ENCODE measurements around the gene KIF21A. TPM values are rescaled to one million over a fixed set of nuclear protein-coding genes. Genes with fewer than 3 reads are reported as not detected.

KIF21A gene
- total RNA-seq, 2 donors from 2014 or later = 31.9 to 40.0 TPM

GRCh38 chr12:39364196-39364595 is 78.7 kb downstream of the KIF21A start:
- intact Hi-C loops (cut with DNase I) = loop anchor here in 1 of 2 donors (10.0 kb wide), 1 partner anchor 171 kb away; no protein-coding TSS in a partner anchor
- no peak for DNase-seq
- ATAC-seq = no peak

DNA sequence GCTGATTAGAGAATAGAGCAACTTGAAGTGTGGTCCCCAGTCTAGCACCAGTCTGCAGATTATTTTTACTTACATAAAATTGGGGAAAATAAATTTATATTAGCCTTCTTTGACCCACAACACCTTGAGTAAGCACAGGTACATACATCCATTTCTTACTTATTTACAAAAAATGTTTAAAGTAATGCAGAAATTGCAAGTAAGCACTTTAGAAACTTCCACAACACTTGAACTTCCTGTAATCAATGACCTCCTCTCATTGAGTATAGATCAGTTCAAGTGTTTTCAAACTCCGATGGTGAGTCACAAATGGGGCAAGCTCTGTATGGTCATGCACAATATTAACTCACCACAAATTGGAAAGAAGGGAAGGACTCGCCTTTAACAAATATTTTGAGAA is 83.3 kb downstream of the KIF21A start:
- intact Hi-C loops (cut with DNase I) = loop anchor here in 1 of 2 donors (10.0 kb wide), 1 partner anchor 175 kb away; no protein-coding TSS in a partner anchor
- DNase-seq (no peak), ATAC-seq (no peak)

- intact Hi-C loops (cut with DNase I) = no loop called here
- no peak for DNase-seq
These were observed 85.9 kb downstream of the KIF21A start for GRCh38 chr12:39357041-39357440.

GRCh38 chr12:39355841-39356240 is 87.1 kb downstream of the KIF21A start:
- DNase-seq (no peak), ATAC-seq (no peak)
- intact Hi-C loops (cut with DNase I) = no loop called here

More at GRCh38 chr12:39357041-39357440, 85.9 kb downstream of the KIF21A start:
- ATAC-seq = no peak

DNA sequence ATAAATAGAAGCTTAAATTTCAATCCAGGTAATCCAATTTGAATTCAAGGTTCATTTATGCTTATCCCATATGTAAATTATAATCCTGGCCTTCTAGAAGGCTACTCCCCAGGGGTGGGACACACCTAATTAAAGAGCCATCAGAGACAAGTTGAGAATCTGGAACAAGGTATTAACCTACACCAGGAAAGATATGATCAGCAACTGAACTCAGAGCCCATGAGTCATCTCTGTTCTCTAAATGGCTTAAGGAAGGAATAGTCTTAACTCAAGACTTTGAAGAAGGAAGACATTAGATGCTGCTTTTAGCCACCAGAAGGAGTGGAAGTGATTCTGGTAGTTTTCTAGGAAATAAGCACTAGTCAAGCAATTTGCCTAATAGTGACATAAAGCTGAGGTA is 88.0 kb downstream of the KIF21A start:
- no peak for DNase-seq
- ATAC-seq = no peak
- intact Hi-C loops (cut with DNase I) = no loop called here

DNA sequence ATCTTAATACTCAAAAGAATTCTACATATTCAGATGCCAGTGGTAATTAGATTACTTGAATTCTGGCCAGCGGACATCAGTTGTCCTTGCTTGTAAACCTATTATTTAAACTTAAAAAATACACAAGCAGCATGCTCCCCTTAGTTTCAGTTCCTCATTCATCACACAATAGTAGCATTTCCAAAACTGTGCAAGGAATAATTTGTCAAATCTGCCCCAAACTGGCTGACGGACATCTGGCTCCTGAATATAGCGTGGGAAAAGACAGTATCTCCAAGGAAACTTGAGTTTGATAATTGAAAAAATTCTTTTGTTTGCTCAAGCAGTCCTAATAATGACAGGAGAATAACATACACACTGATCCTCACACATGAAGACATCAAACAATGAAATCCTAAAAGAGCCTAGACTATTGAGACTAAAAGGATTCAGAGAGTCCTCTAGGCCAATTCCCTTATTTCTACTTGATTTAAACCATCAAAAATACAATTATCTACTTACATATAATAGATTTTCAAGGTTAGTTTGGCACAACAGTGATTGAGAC is 90.4 kb downstream of the KIF21A start:
- ATAC-seq = no peak
- intact Hi-C loops (cut with DNase I) = no loop called here

DNA sequence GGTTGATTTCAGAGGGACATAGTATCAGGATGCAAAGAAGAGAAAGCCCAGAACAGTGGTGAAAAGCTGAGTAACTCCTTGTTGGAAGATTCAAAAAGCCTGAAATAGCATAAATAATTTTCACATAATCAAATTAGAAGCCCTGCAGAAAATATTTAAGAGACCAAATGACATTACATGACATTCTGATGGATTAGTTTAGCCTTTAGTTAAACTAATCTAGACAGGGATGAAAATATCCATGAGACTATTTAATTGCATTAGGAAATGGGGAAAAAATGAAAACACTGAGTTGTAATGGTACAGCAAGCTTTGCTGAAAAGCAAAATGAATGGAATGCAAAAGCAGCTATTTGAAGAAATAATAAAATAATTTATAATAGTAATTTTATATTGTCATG is 91.8 kb downstream of the KIF21A start:
- no peak for ATAC-seq
- DNase-seq = no peak
- intact Hi-C loops (cut with DNase I) = no loop called here

More for the DNA sequence above, 90.4 kb downstream of the KIF21A start:
- no peak for DNase-seq

DNA sequence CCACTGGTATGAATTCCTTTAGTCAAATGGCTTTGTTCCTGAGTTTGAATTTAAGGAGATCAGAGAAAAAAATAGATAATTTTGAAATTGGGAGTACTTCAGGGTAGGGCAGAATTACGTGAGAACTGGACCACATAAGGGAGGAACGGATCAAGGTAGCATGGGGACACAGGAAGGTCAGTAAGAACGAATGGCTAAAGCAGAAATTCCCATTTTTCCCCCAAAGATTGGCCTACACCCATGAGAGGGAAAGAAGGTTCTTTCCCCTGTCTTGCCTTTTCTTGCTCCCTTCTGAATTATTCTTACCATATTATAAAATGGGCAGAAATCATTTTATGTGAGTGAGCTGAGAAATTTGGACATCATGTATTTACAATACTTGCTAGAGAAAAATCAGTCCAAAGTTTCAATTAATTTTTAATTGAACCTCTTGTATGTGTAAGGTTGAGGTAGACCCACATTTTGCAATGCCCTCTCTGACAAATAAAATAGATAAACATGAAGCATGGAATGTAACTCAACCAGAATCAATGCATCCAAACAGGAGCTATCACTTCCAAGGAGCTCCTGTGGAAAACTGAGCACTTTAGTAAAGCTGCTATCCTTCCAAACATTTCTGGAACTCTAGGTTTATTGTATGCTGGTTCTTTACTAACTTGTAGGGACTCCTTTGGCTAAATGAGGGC is 93.8 kb downstream of the KIF21A start:
- no peak for ATAC-seq

DNA sequence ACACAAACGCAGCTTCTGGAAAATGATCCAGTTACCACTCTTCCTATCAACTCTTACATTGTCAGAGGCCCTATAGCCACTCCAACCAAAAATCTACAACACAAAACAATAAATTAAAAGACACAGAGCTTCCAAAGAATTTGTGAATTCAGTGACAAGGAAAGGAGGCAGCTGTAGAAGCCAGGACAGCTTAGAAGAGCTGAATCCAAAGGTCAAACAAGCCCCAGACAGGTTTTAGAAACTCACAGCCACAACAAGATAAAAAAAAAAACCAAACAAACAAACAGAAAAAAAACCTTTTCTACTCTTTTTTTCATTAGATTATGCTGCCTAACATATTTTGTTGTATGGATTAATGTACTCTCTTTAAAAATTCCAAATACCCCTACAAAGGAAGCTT is 94.4 kb downstream of the KIF21A start:
- intact Hi-C loops (cut with DNase I) = no loop called here
- DNase-seq (no peak), ATAC-seq (no peak)

More for the DNA sequence above, 93.8 kb downstream of the KIF21A start:
- DNase-seq = no peak
- intact Hi-C loops (cut with DNase I) = no loop called here

DNA sequence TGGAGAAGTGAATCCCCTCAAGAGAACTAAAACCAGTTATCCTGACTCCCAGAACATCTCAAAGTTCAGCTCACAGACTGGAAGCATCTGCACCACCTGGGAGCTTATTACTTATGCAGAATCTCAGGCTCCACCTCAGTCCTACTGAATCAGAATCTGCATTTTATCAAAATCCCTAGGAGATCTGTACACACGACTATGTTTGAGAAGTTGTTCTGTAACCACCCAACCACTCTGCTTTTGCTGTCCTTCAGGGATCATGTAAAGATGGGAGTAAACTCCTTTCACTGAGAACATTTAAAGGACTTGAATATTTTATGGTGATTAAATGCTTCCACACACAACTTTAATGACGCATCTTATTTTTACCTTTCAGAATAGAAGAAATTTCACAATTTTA is 98.0 kb downstream of the KIF21A start:
- ATAC-seq = no peak
- DNase-seq = no peak
- intact Hi-C loops (cut with DNase I) = no loop called here

GRCh38 chr12:39343665-39344064 is 99.3 kb downstream of the KIF21A start:
- ATAC-seq (no peak), DNase-seq (no peak)
- intact Hi-C loops (cut with DNase I) = no loop called here

- intact Hi-C loops (cut with DNase I) = no loop called here
- no peak for DNase-seq
- no peak for ATAC-seq
These were observed 101.2 kb downstream of the KIF21A start for GRCh38 chr12:39341761-39342160.

DNA sequence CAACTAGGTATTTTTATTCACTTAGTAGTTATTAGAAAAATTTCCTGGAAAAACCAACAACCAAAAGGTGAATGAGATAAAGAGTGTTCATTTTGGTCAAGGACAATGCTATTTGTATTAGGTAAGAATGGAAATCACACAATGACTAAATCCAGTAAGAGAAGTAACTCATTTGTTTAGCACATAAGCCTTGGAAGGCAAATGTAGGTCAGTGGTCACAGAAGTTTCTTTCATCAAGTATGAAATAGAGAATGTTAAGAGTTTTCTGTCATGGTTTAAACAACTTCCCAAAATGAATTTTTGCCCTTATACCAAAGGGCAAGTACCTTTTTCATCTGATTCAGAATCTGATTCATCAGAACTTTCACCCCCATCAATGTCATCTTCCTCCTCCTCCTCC is 101.7 kb downstream of the KIF21A start:
- ATAC-seq (no peak), DNase-seq (no peak)
- intact Hi-C loops (cut with DNase I) = no loop called here

DNA sequence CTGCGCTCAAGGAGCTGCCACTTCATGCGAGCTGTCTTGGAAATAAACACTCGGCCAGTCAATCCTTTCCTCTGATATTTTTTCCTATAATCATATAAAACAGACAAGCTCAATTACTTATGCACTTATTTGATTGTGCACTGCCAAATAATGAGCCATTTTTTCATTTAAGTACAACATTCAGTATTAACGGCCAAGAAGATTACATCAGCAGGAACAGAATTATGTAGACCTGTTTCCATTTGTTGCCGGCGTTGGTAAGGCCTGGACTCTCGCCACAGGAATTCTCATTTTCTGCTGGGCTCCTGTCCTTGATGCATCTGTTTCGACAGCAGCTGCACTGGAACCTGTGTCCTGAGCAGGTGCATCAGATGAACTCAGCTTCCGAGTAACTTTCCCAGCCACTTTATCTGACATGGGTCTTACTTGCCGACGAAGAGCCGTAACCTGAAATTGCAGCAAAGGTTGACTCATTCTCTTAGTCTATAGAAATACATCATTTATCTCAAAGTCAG is 110.2 kb downstream of the KIF21A start:
- DNase-seq (no peak), ATAC-seq (no peak)
- intact Hi-C loops (cut with DNase I) = no loop called here

DNA sequence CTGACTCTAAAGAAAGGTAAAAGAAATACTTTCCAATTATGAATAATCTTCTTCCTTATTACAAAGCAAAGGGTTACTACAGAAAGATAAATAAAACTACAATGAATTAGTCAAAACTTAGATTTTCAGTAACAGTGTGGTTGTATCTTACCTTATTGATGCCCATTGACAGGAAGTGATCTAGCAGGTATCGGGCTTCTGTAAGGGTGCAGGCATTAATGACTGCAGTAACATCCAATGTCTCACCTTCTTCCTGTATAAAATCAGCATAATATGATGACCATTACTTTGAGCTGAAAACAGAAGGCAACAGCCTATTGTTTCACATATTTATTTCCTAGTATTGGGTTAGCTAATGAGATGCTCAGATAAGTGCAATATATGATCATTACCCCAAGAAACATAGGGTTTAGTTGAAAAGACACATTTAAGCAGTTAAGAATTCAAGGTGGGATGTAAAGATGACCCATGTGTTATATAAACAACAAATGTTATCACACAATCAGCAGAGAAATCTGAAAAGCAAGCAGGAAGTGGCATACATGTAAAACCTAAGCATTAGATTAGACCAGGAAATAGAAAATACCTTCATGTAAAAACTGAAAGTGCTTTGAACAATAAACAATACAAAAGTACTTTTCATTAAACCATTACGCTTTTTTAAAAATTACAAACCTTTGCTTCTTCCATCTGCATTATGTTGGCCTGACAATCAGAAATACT is 111.2 kb downstream of the KIF21A start:
- intact Hi-C loops (cut with DNase I) = no loop called here
- ATAC-seq (no peak), DNase-seq (no peak)

- ATAC-seq (no peak), DNase-seq (no peak)
- intact Hi-C loops (cut with DNase I) = no loop called here
These were observed 113.0 kb downstream of the KIF21A start for GRCh38 chr12:39329876-39330275.

DNA sequence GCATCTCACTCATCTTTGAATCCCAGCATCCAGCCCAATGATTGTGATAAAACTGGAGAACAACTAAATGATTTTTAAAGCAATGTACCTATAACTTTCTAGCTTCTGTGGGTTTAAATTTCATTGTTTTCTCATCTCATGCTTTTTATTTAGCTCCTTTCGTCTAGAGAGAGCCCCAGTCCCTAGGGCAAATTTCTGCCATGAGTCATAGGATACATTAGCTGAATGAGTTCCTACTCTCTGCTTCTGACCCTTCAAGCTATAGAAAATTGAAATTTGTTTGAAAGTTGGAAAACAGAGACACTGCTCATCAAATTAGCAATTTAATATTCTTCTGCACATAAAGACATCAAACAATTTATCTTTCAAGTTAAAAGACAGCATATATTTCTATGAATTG is 113.9 kb downstream of the KIF21A start:
- no peak for DNase-seq
- no peak for ATAC-seq
- intact Hi-C loops (cut with DNase I) = no loop called here

DNA sequence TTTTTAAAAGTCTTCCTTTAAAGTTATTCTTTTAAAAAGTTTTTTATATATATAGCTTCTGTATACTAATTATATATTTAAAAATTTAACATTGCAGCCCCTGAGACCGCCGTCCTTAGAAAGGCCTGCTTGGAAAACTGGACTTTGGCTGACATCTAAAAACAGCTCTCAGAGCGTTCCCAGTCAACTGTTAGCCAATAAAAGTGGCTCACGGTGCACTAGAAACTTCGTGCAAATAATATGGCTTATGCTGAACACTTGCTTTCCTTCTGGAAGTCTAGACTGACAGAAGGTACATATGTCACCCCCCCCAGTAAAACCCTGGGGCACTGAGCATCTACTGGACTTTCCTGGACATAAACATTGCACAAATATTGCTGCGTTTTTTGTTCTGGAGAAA is 115.0 kb downstream of the KIF21A start:
- DNase-seq = no peak
- peak in 1 of 2 donors; percentile 30 for ATAC-seq
- intact Hi-C loops (cut with DNase I) = no loop called here

DNA sequence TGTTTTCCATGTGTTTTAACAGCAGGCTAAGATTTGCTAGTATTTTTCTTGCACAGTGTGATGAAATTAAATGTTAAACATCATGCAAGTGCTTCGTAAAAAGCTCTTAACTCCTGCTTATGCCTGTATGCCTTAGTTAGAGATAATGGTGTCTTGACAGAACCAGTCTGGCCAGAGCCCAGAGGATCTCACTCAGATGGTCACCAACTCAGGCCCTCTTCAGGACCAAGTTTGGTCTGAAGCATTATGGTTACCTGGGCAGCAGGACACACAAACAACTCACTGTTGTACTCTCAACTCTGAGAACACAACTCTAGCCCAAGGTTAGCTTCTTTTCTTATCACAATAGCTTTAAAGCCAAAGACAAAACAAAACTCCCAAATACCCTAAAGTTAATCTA is 115.4 kb downstream of the KIF21A start:
- DNase-seq (no peak), ATAC-seq (peak in 1 of 2 donors; percentile 51)
- intact Hi-C loops (cut with DNase I) = no loop called here

DNA sequence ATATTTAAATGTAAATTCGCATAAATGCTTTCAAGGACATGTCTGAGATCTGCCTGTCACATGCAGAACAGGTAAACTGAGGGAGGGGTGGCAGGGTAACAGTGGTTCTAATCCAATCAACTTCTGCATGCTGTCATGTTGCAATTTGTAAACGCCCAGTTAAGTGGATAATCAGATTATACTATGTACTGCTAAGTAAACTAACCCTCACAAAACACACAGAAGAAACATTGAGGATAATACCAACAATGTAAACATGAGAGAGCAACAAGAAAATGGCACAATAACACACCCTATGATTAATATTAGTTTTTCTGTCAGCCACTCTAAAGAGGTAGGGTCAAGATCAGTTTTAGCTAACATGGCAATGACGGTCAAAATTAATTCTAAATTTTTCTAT is 123.7 kb downstream of the KIF21A start:
- DNase-seq = no peak
- no peak for ATAC-seq
- intact Hi-C loops (cut with DNase I) = loop anchor here in 1 of 2 donors (5.0 kb wide), 2 partner anchors 123 to 373 kb away; partner anchors contain the start of gene KIF21A
